Breast epithelium (tissue), 3 donors: Measurements from ENCODE around the gene SFSWAP.

Experiments
- POLR2AphosphoS5 ChIP-seq, 3 donors: sonication (generic); formaldehyde crosslinking; IDR thresholded peaks; one replicate each; pipeline ENCODE4 v1.6.1; 2017; ENCODE audit warnings: antibody characterized with exemption in 3 of 3
- TF ChIP-seq, protein P1 (sequence below), 3 donors: fragments of 450-650 bp; IDR thresholded peaks; one replicate each; pipeline ENCODE4 v1.5.1; 2016 to 2017; ENCODE audit warnings: antibody characterized with exemption in 3 of 3, mild to moderate bottlenecking in 3 of 3, moderate library complexity in 3 of 3

DNA sequence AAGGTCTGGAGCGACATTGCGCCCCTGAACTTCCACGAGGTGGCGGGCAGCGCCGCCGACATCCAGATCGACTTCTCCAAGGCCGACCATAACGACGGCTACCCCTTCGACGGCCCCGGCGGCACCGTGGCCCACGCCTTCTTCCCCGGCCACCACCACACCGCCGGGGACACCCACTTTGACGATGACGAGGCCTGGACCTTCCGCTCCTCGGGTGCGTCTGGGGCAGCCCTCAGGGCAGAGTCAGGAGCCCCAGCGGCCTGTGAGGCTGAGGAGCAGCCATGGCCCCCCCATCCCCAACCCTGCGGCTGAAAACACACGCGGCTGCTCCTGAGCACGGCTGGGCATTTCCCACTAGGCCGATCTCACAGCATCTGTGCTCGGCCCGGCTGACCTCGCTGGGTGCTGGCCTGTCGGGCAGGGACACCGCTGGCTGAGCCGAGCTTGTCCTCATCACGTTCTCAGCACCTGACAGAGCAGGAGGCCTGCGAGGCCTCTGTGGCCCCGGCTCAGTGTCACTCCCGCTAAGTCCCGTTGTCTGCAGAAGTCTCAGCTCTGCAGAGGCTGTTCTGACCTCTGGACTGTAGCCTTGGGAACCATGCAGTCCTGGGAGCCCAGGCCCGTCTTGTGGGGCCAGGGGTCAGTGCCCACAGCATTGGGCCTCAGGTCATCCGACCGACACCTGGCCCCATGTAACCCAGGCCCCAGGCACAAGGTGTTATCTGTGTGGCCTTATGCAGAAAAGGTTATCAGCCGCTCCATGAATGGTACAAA lies 129.9 kb downstream of the SFSWAP start:
- TF ChIP-seq, protein P1, sequence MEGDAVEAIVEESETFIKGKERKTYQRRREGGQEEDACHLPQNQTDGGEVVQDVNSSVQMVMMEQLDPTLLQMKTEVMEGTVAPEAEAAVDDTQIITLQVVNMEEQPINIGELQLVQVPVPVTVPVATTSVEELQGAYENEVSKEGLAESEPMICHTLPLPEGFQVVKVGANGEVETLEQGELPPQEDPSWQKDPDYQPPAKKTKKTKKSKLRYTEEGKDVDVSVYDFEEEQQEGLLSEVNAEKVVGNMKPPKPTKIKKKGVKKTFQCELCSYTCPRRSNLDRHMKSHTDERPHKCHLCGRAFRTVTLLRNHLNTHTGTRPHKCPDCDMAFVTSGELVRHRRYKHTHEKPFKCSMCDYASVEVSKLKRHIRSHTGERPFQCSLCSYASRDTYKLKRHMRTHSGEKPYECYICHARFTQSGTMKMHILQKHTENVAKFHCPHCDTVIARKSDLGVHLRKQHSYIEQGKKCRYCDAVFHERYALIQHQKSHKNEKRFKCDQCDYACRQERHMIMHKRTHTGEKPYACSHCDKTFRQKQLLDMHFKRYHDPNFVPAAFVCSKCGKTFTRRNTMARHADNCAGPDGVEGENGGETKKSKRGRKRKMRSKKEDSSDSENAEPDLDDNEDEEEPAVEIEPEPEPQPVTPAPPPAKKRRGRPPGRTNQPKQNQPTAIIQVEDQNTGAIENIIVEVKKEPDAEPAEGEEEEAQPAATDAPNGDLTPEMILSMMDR (IDR thresholded peaks at IDR 0.05): no peak
- no peak for TF ChIP-seq POLR2AphosphoS5 (IDR thresholded peaks at IDR 0.05)
